SKM-1 treated with dmso at 0.1 percent for 144 hours (cell line): ENCODE data around the gene MCM10.

Source experiments
- DNase-seq: peaks from one replicate; lab custom pipeline; 2025; ENCODE audit not compliant: unreplicated experiment; lab: John Stamatoyannopoulos, UW

The MCM10 gene

GRCh38 chr10:13163859-13164258 lies 2.5 kb downstream of the MCM10 start:
- DNase-seq: no peak

- DNase-seq: no peak
Measured at GRCh38 chr10:13165177-13165576, 3.8 kb downstream of the MCM10 start.

GRCh38 chr10:13167568-13167967 lies 6.2 kb downstream of the MCM10 start:
- DNase-seq: no peak

GRCh38 chr10:13168781-13169180 lies 7.4 kb downstream of the MCM10 start:
- DNase-seq: no peak

- no peak for DNase-seq
Measured at GRCh38 chr10:13173616-13174015, 12.3 kb downstream of the MCM10 start.

GRCh38 chr10:13180788-13181187 lies 19.4 kb downstream of the MCM10 start:
- DNase-seq: no peak

GRCh38 chr10:13182424-13182823 lies 21.1 kb downstream of the MCM10 start:
- DNase-seq: no peak

GRCh38 chr10:13183625-13184024 lies 22.3 kb downstream of the MCM10 start:
- DNase-seq: no peak

- no peak for DNase-seq
Measured at GRCh38 chr10:13184276-13184675, 22.9 kb downstream of the MCM10 start.

GRCh38 chr10:13184730-13185514 lies 23.6 kb downstream of the MCM10 start:
- no peak for DNase-seq

- no peak for DNase-seq
Measured at GRCh38 chr10:13187135-13187534, 25.8 kb downstream of the MCM10 start.

- DNase-seq: no peak
Measured at GRCh38 chr10:13188593-13188992, 27.2 kb downstream of the MCM10 start.

- DNase-seq: no peak
Measured at GRCh38 chr10:13189961-13190360, 28.6 kb downstream of the MCM10 start.

- DNase-seq: no peak
Measured at GRCh38 chr10:13190816-13191215, 29.5 kb downstream of the MCM10 start.

GRCh38 chr10:13191362-13191761 lies 30.0 kb downstream of the MCM10 start:
- DNase-seq: no peak

GRCh38 chr10:13193637-13194036 lies 32.3 kb downstream of the MCM10 start:
- no peak for DNase-seq

- DNase-seq: no peak
Measured at GRCh38 chr10:13195016-13195415, 33.7 kb downstream of the MCM10 start.

GRCh38 chr10:13201132-13201531 lies 39.8 kb downstream of the MCM10 start:
- no peak for DNase-seq

- DNase-seq: no peak
Measured at GRCh38 chr10:13206091-13206490, 44.7 kb downstream of the MCM10 start.

GRCh38 chr10:13206546-13207443 lies 45.4 kb downstream of the MCM10 start:
- DNase-seq: no peak

- no peak for DNase-seq
Measured at GRCh38 chr10:13213163-13213562, 51.8 kb downstream of the MCM10 start.

GRCh38 chr10:13218878-13219277 lies 57.5 kb downstream of the MCM10 start:
- DNase-seq: no peak
